Liver (tissue), 3 donors: Measurements from ENCODE around the gene SLC22A3.

Experiments used
- CTCF ChIP-seq: fragments of 150-350 bp; IDR thresholded peaks from 2 replicates; pipeline ENCODE4 v1.5.1; 2017; ENCODE audit warnings: improper control_type of control experiment, low read depth, low read length; ENCODE audit not compliant: missing input control
- SP1 ChIP-seq: IDR thresholded peaks from 2 replicates; pipeline ENCODE4 v1.6.1; 2018; ENCODE audit warnings: antibody characterized with exemption, mild to moderate bottlenecking
- TAF1 ChIP-seq: conservative IDR thresholded peaks from 2 replicates; pipeline ENCODE4 v1.6.1; 2016; ENCODE audit warnings: antibody characterized with exemption, mild to moderate bottlenecking
- donor health status: healthy.
- donor health status: healthy.

- TF ChIP-seq SP1 (no peak), CTCF (no peak), TAF1 (no peak)
These were observed 109.6 kb downstream of the SLC22A3 start for GRCh38 chr6:160457823-160458222.
